Measurements from ENCODE around the gene PKP4. TPM values are rescaled to one million over a fixed set of nuclear protein-coding genes. Genes with fewer than 3 reads are reported as not detected.

Gene PKP4
- total and polyA plus RNA-seq, 9 of the 15 experiments (the other 6 are each of a cell fraction or from before 2014, with no cell fraction given) = 24.6 to 99.1 (median 74.0) TPM

DNA sequence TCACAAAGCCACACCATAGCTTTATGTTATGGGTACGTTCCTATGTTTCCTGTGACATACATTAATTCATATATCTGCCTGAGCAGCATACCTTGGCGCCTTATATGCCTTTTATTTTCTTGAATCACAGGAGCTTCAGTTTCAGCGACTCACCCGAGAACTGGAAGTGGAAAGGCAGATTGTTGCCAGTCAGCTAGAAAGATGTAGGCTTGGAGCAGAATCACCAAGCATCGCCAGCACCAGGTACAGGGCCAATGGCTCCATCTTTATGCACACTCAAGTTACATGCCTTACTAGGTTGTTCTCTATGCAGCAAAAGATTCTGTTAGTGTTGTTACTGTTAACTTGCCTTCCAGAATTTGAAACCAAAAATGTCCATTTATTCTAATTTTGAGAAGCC, 120.4 kb downstream of the PKP4 start (continued):
- TF ChIP-seq ZBTB40 (IDR thresholded peaks at IDR 0.05) (no peak), ZBTB40 (CRISPR knock-in tag; IDR thresholded peaks at IDR 0.05) (no peak), RUNX1 (IDR thresholded peaks at IDR 0.05; ENCODE audit: low read depth) (no peak), CUX1 (CRISPR knock-in tag; IDR thresholded peaks at IDR 0.05) (no peak)
- TF ChIP-seq, protein P1, sequence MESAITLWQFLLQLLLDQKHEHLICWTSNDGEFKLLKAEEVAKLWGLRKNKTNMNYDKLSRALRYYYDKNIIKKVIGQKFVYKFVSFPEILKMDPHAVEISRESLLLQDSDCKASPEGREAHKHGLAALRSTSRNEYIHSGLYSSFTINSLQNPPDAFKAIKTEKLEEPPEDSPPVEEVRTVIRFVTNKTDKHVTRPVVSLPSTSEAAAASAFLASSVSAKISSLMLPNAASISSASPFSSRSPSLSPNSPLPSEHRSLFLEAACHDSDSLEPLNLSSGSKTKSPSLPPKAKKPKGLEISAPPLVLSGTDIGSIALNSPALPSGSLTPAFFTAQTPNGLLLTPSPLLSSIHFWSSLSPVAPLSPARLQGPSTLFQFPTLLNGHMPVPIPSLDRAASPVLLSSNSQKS (CRISPR knock-in tag; IDR thresholded peaks at IDR 0.05) = no peak
